AG09319 (cell line): Measurements from ENCODE around the gene SUPT3H.

Experiments
- DNase-seq: peaks from one replicate; pipeline ENCODE4 v3.0.0-alpha.2; 2010; ENCODE audit warnings: low read depth; ENCODE audit errors: extremely low read depth
- CTCF ChIP-seq: IDR thresholded peaks from 2 replicates; pipeline ENCODE4 v1.5.1; 2011; ENCODE audit warnings: low read depth, mild to moderate bottlenecking, inconsistent platforms, low read length, moderate library complexity

Gene SUPT3H

GRCh38 chr6:44826025-44826676, 551.6 kb downstream of the SUPT3H start:
- DNase-seq, result no peak
- TF ChIP-seq CTCF, result no peak

- TF ChIP-seq CTCF, result no peak
Observed at GRCh38 chr6:44825273-44825672, 552.5 kb downstream of the SUPT3H start.

GRCh38 chr6:44824567-44824966, 553.2 kb downstream of the SUPT3H start:
- no peak for DNase-seq
- no peak for TF ChIP-seq CTCF

More at GRCh38 chr6:44825273-44825672, 552.5 kb downstream of the SUPT3H start:
- DNase-seq, result no peak

GRCh38 chr6:44820759-44821158, 557.0 kb downstream of the SUPT3H start:
- no peak for DNase-seq

GRCh38 chr6:44820321-44820720, 557.4 kb downstream of the SUPT3H start:
- DNase-seq, result no peak
- no peak for TF ChIP-seq CTCF

More at GRCh38 chr6:44820759-44821158, 557.0 kb downstream of the SUPT3H start:
- TF ChIP-seq CTCF, result no peak

GRCh38 chr6:44811456-44811855, 566.3 kb downstream of the SUPT3H start:
- DNase-seq, result no peak
- no peak for TF ChIP-seq CTCF

GRCh38 chr6:44809258-44809657, 568.5 kb downstream of the SUPT3H start:
- DNase-seq, result no peak
- TF ChIP-seq CTCF, result no peak
